CD14-positive monocyte (primary cell): Measurements from ENCODE around the gene OR8G5. TPM values are rescaled to one million over a fixed set of nuclear protein-coding genes. Genes with fewer than 3 reads are reported as not detected.

ENCODE experiments used
- DNase-seq, 3 donors: peaks; one replicate each; pipeline ENCODE4 v3.0.0-alpha.2; 2011 to 2022
- H2AFZ ChIP-seq: 2 replicates; pipeline ENCODE4 v1.6.0; 2012; ENCODE audit warnings: mild to moderate bottlenecking, low read depth, low read length, inconsistent platforms; ENCODE audit not compliant: insufficient read depth, poor library complexity, severe bottlenecking
- H3K27ac ChIP-seq, 2 donors: 1 replicate in 1 of 2; 2 replicates in 1 of 2; pipeline ENCODE4 v1.5.1; 2012 to 2013; ENCODE audit warnings: low read length in 2 of 2, control low read depth in 1 of 2, inconsistent platforms in 1 of 2, low read depth in 1 of 2, mild to moderate bottlenecking in 1 of 2
- H3K27me3 ChIP-seq, 2 donors: one replicate each; pipeline versions ENCODE4 v1.6.0 to v1.6.1; 2011 to 2013; ENCODE audit warnings: low read length in 2 of 2; ENCODE audit not compliant: control insufficient read depth in 2 of 2, insufficient read depth in 2 of 2
- H3K36me3 ChIP-seq, 2 donors: replicated peaks in 1 of 2; 1 replicate in 1 of 2; 2 replicates in 1 of 2; pipeline versions ENCODE4 v1.5.1 to v1.6.1; 2012 to 2013; ENCODE audit warnings: low read length in 2 of 2, control low read depth in 1 of 2, inconsistent platforms in 1 of 2, mild to moderate bottlenecking in 1 of 2; ENCODE audit not compliant: insufficient read depth in 2 of 2, control insufficient read depth in 1 of 2
- H3K4me1 ChIP-seq, 2 donors: 1 replicate in 1 of 2; 2 replicates in 1 of 2; pipeline versions ENCODE4 v1.5.1 to v1.6.1; 2012 to 2013; ENCODE audit warnings: low read length in 2 of 2, control low read depth in 1 of 2, inconsistent platforms in 1 of 2, mild to moderate bottlenecking in 1 of 2, moderate library complexity in 1 of 2; ENCODE audit not compliant: insufficient read depth in 2 of 2, control insufficient read depth in 1 of 2
- H3K4me2 ChIP-seq: replicated peaks from 2 replicates; pipeline ENCODE3; 2012; ENCODE audit warnings: low read length, moderate library complexity, mild to moderate bottlenecking; ENCODE audit not compliant: poor library complexity, severe bottlenecking; ENCODE audit errors: extremely low read depth
- H3K4me3 ChIP-seq, 3 experiments: fragments of 200-600 bp in 1 of 3; sonication (generic) in 1 of 3; replicated peaks in 1 of 3; 1 replicate in 2 of 3; 2 replicates in 1 of 3; pipeline ENCODE4 v1.5.1; 2011 to 2013; ENCODE audit warnings: low read length in 3 of 3, mild to moderate bottlenecking in 3 of 3, control low read depth in 2 of 3, low read depth in 2 of 3, inconsistent platforms in 1 of 3, moderate library complexity in 1 of 3
- H3K79me2 ChIP-seq: 2 replicates; pipeline ENCODE4 v1.6.0; 2012; ENCODE audit warnings: mild to moderate bottlenecking, control low read depth, inconsistent platforms, low read length, moderate library complexity; ENCODE audit not compliant: insufficient read depth
- H3K9ac ChIP-seq: 2 replicates; pipeline ENCODE4 v1.6.0; 2017; ENCODE audit warnings: low read length, mild to moderate bottlenecking; ENCODE audit not compliant: insufficient read depth, poor library complexity, severe bottlenecking
- H3K9me3 ChIP-seq, 2 donors: replicated peaks in 1 of 2; 1 replicate in 1 of 2; 2 replicates in 1 of 2; pipeline versions ENCODE4 v1.5.1 to v1.6.1; 2012 to 2013; ENCODE audit warnings: low read length in 2 of 2, control low read depth in 1 of 2; ENCODE audit not compliant: control insufficient read depth in 1 of 2, insufficient read depth in 1 of 2
- H4K20me1 ChIP-seq: 2 replicates; pipeline ENCODE4 v1.6.0; 2012; ENCODE audit warnings: mild to moderate bottlenecking, low read length, control low read depth, moderate library complexity; ENCODE audit not compliant: insufficient read depth
- H3K27ac Mint-ChIP-seq, 7 donors: one replicate each; pipeline ENCODE4 v1.8.0; 2020; ENCODE audit warnings: mild to moderate bottlenecking in 7 of 7, mixed read lengths in 7 of 7, moderate library complexity in 6 of 7, inconsistent platforms in 2 of 7
- H3K27me3 Mint-ChIP-seq, 3 donors: one replicate each; pipeline ENCODE4 v1.8.0; 2021 to 2022; ENCODE audit warnings: low read depth in 3 of 3, mild to moderate bottlenecking in 3 of 3, mixed read lengths in 3 of 3, moderate library complexity in 3 of 3, inconsistent platforms in 1 of 3
- H3K36me3 Mint-ChIP-seq, 2 donors: one replicate each; pipeline ENCODE4 v1.8.0; 2020; ENCODE audit warnings: mixed read lengths in 2 of 2, inconsistent platforms in 1 of 2, mild to moderate bottlenecking in 1 of 2
- H3K4me1 Mint-ChIP-seq: one replicate; pipeline ENCODE4 v1.8.0; 2020; ENCODE audit warnings: mild to moderate bottlenecking, mixed read lengths
- H3K4me3 Mint-ChIP-seq, 2 donors: one replicate each; pipeline ENCODE4 v1.8.0; 2020; ENCODE audit warnings: mild to moderate bottlenecking in 2 of 2, mixed read lengths in 2 of 2, moderate library complexity in 1 of 2
- H3K9me3 Mint-ChIP-seq, 7 donors: one replicate each; pipeline ENCODE4 v1.8.0; 2020 to 2022; ENCODE audit warnings: mixed read lengths in 7 of 7, mild to moderate bottlenecking in 6 of 7, moderate library complexity in 6 of 7, inconsistent platforms in 2 of 7
- CTCF ChIP-seq: fragments of 200-600 bp; IDR thresholded peaks from one replicate; pipeline ENCODE4 v1.8.0; 2022; ENCODE audit warnings: antibody characterized with exemption, mild to moderate bottlenecking
- WGBS: methylation state at CpG from one replicate; pipeline ENCODE4 v1.1.5; 2013; ENCODE audit warnings: missing lambda C conversion rate; ENCODE audit not compliant: insufficient coverage; 5-methylcytosine and 5-hydroxymethylcytosine counted together
- intact Hi-C, 2 donors: fragments of 100-400 bp; cut with micrococcal nuclease; formaldehyde crosslinking; loops; one replicate each; pipeline versions ENCODE4 v1.15.0 to v1.15.1; 2023
- polyA plus RNA-seq, 3 donors: library from polyadenylated mRNA; depleted of rRNA in 1 of 3; unstranded in 2 of 3; stranded (reverse) in 1 of 3; fragments of 300-500 nt in 2 of 3; fragments of >200 nt in 1 of 3; fragmentation: Illumina TruSeq in 2 of 3; gene quantifications; 1 replicate in 2 of 3; 2 replicates in 1 of 3; pipeline ENCODE4 v1.2.3, GENCODE V29; 2012 to 2021

OR8G5 gene
- polyA plus RNA-seq, 3 donors, result not detected

- Mint-ChIP-seq H3K4me1 (no peaks in the 10 kb centered on the region), H3K4me3 (no peak overlapping the region), H3K9me3 (peaks cover 4 to 10% (median 6%) of the 10 kb centered on the region in 7 donors), H3K27ac (no peak overlapping the region), H3K27me3 (no peaks in the 10 kb centered on the region), H3K36me3 (no peaks in the 10 kb centered on the region)
- no peak overlapping the region for H3K27ac ChIP-seq
- no peaks in the 10 kb centered on the region for H3K9me3 ChIP-seq
- no peaks in the 10 kb centered on the region for H3K4me1 ChIP-seq
- no peak overlapping the region for H3K4me2 ChIP-seq
- no peak for DNase-seq
- no peaks in the 10 kb centered on the region for H3K79me2 ChIP-seq
- no peak overlapping the region for H3K4me3 ChIP-seq
- H3K27me3 ChIP-seq, result no peaks in the 10 kb centered on the region
- H2AFZ ChIP-seq, result no peak overlapping the region
- intact Hi-C loops, result no loop called here
- TF ChIP-seq CTCF, result no peak
- H4K20me1 ChIP-seq, result no peaks in the 10 kb centered on the region
- WGBS, result no CpG with 5 or more reads among the region's 3 CpGs
- no peak overlapping the region for H3K9ac ChIP-seq
- H3K36me3 ChIP-seq, result no peaks in the 10 kb centered on the region
Observed at GRCh38 chr11:124285610-124286344, 29.6 kb downstream of the OR8G5 start.

- WGBS, result no CpG with 5 or more reads among the region's 1 CpG
Observed at GRCh38 chr11:124294687-124295086, 38.5 kb downstream of the OR8G5 start.

More at GRCh38 chr11:124294687-124295086, 38.5 kb downstream of the OR8G5 start:
- no peaks in the 10 kb centered on the region for H4K20me1 ChIP-seq
- no peaks in the 10 kb centered on the region for H3K79me2 ChIP-seq
- H3K4me1 ChIP-seq, result no peaks in the 10 kb centered on the region
- H3K9me3 ChIP-seq, result no peaks in the 10 kb centered on the region
- H3K9me3 Mint-ChIP-seq, result peaks cover 0 to 5% (median 0%) of the 10 kb centered on the region in 7 donors
- no peaks in the 10 kb centered on the region for H3K4me1 Mint-ChIP-seq
- H3K4me3 ChIP-seq, result no peak overlapping the region
- H3K36me3 ChIP-seq, result no peaks in the 10 kb centered on the region
- peak; percentile 2 to 15 (median 3) for DNase-seq
- no peak overlapping the region for H2AFZ ChIP-seq
- no peak overlapping the region for H3K4me2 ChIP-seq
- H3K27me3 ChIP-seq, result no peaks in the 10 kb centered on the region
- intact Hi-C loops, result no loop called here
- H3K36me3 Mint-ChIP-seq, result no peaks in the 10 kb centered on the region
- H3K4me3 Mint-ChIP-seq, result no peak overlapping the region
- H3K27ac ChIP-seq, result no peak overlapping the region
- H3K27me3 Mint-ChIP-seq, result no peaks in the 10 kb centered on the region
- TF ChIP-seq CTCF, result no peak
- H3K9ac ChIP-seq, result no peak overlapping the region
- no peak overlapping the region for H3K27ac Mint-ChIP-seq
